ENCODE data around the gene KLK10.

The KLK10 gene

DNA sequence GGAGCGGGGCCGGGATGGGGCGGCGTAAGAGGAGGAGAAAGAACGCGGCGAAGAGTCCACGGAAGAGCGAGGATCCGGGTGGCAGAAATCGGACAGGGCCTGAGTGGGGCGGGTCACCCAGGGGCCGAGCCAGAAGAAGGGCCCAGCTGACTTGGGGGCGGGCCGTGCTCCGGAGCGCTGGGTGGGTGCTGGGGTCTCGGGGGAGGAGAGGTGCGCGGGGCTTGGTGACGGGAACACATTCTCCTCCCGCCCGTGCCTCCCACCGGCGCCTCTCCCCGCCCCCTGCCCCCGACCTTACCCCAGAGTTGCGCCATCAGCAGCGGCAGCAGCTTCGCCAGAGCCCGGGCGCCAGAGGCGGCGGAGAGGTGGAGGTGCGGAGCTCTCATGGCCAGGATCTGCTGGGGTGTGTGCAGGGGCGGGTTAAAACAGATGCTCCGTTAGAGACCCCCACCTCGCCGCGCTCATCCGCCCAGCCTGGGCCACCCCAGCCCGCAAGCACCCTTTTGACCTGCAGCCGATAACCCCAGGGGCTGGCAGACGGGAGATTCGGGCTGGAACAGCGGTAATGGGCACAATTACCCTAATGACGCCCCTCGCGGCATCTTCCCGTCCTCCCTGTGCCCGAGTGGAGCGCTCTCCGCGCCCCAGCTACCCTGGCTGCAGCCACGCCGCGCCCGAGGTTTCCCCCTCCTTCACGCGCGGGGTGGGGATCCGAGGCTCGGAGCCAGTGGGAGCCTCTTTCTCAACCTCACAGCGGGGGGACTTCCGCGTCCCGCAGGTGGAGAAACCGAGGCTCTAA, 565 bp downstream of the KLK10 start:
- H3K36me3 Mint-ChIP-seq (ENCODE audit: low read depth) = no peaks in the 10 kb centered on the region
- H3K4me1 Mint-ChIP-seq (ENCODE audit: low read depth) = peaks cover 15% of the 10 kb centered on the region
- H3K27me3 Mint-ChIP-seq = peaks cover 78% of the 10 kb centered on the region
- no peaks in the 10 kb centered on the region for H3K9me3 Mint-ChIP-seq
- peak overlapping the region; percentile 24 for H3K4me3 Mint-ChIP-seq
- H3K27ac Mint-ChIP-seq = no peak overlapping the region

GRCh38 chr19:51016798-51017683, 2.5 kb downstream of the KLK10 start:
- H3K36me3 Mint-ChIP-seq (ENCODE audit: low read depth) = no peaks in the 10 kb centered on the region
- H3K27ac Mint-ChIP-seq = no peak overlapping the region
- no peaks in the 10 kb centered on the region for H3K9me3 Mint-ChIP-seq
- peaks cover 15% of the 10 kb centered on the region for H3K4me1 Mint-ChIP-seq (ENCODE audit: low read depth)
- peaks cover 70% of the 10 kb centered on the region for H3K27me3 Mint-ChIP-seq
- peak overlapping the region; percentile 1 for H3K4me3 Mint-ChIP-seq

- no peak overlapping the region for H3K4me3 Mint-ChIP-seq
- H3K4me1 Mint-ChIP-seq (ENCODE audit: low read depth) = peaks cover 15% of the 10 kb centered on the region
- H3K27ac Mint-ChIP-seq = no peak overlapping the region
- no peaks in the 10 kb centered on the region for H3K9me3 Mint-ChIP-seq
- no peaks in the 10 kb centered on the region for H3K36me3 Mint-ChIP-seq (ENCODE audit: low read depth)
- H3K27me3 Mint-ChIP-seq = peaks cover 63% of the 10 kb centered on the region
Observed at GRCh38 chr19:51015691-51016267, 3.7 kb downstream of the KLK10 start.

DNA sequence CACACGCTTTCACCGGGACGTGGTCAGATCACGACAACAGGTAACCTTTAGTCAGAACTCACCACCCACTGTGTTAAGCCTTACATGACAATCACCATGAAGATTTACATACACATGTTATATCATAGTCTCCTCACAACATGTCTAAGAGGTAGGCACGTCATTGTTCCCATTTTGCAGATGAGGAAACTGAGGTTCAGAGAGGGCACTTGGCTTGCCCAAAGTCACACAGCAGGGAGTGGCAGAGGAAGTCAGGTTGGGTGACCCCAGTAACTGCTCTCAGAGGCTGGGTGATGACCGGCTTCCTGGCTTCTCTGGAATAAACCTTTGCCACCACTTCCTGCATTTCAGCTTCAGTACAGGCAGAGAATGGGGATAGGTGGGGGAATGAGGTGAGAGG, 5.3 kb downstream of the KLK10 start:
- no peak overlapping the region for H3K27ac Mint-ChIP-seq
- H3K36me3 Mint-ChIP-seq (ENCODE audit: low read depth) = no peaks in the 10 kb centered on the region
- H3K9me3 Mint-ChIP-seq = no peaks in the 10 kb centered on the region
- H3K4me1 Mint-ChIP-seq (ENCODE audit: low read depth) = peaks cover 15% of the 10 kb centered on the region
- H3K4me3 Mint-ChIP-seq = no peak overlapping the region
- H3K27me3 Mint-ChIP-seq = peaks cover 56% of the 10 kb centered on the region

DNA sequence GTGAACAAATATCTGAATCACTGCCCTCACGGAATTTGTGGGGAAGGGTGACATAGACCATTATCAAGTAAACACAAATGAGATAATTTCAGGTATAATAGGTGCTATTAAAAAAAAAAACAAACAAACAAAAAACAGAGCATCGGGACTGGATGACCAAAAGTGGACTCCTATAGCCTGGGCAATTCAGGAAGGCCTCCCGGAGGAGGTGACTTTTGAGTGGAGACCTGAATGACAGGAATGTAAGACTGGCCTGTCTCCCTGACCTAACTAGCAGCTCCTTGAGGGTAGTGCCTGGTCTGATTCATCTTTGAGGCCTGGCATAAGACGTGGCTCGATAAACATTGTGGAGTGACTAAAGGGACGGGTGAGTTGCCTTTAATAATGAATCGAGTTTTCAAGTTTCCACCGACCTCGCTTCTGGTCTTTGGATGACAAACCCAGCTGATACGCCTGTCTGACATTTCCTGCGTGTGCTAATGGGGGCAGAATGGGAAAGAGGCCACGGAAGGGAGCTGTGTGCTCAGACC, 6.8 kb downstream of the KLK10 start:
- Mint-ChIP-seq H3K27me3 (peaks cover 43% of the 10 kb centered on the region), H3K4me3 (no peak overlapping the region), H3K9me3 (no peaks in the 10 kb centered on the region), H3K27ac (no peak overlapping the region), H3K36me3 (ENCODE audit: low read depth) (no peaks in the 10 kb centered on the region), H3K4me1 (ENCODE audit: low read depth) (peaks cover 7% of the 10 kb centered on the region)

GRCh38 chr19:51010066-51010795, 9.3 kb downstream of the KLK10 start:
- Mint-ChIP-seq H3K9me3 (no peaks in the 10 kb centered on the region), H3K4me3 (no peak overlapping the region), H3K27ac (no peak overlapping the region), H3K4me1 (ENCODE audit: low read depth) (no peaks in the 10 kb centered on the region), H3K36me3 (ENCODE audit: low read depth) (no peaks in the 10 kb centered on the region), H3K27me3 (peaks cover 28% of the 10 kb centered on the region)

GRCh38 chr19:51009061-51009891, 10.2 kb downstream of the KLK10 start:
- no peak overlapping the region for H3K27ac Mint-ChIP-seq
- H3K4me1 Mint-ChIP-seq (ENCODE audit: low read depth) = no peaks in the 10 kb centered on the region
- H3K9me3 Mint-ChIP-seq = no peaks in the 10 kb centered on the region
- no peak overlapping the region for H3K4me3 Mint-ChIP-seq
- no peaks in the 10 kb centered on the region for H3K36me3 Mint-ChIP-seq (ENCODE audit: low read depth)
- H3K27me3 Mint-ChIP-seq = peaks cover 26% of the 10 kb centered on the region

GRCh38 chr19:51007488-51007887, 12.0 kb downstream of the KLK10 start:
- no peaks in the 10 kb centered on the region for H3K36me3 Mint-ChIP-seq (ENCODE audit: low read depth)
- H3K4me1 Mint-ChIP-seq (ENCODE audit: low read depth) = no peaks in the 10 kb centered on the region
- no peak overlapping the region for H3K4me3 Mint-ChIP-seq
- no peaks in the 10 kb centered on the region for H3K9me3 Mint-ChIP-seq
- no peak overlapping the region for H3K27ac Mint-ChIP-seq
- H3K27me3 Mint-ChIP-seq = peaks cover 23% of the 10 kb centered on the region

DNA sequence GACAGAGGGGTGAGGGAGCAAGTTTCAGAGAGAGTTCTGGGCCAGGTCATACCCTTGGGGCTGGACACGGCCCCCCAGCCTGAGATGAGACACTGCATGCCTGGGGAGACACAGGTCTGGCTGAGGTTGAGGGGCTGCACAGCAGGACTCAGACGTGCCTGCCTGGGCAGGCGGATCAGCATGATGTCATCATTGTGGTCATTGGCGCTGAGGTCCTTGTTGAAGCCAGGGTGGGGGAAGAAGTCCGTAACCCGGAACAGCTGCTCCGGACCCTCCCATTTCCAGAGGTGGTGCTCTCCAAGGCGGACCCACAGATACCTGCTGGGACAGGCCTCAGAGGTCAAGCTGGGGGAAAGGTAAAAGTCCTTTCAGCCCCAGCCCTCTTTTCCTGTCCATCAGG, 13.1 kb downstream of the KLK10 start:
- Mint-ChIP-seq H3K27me3 (peaks cover 29% of the 10 kb centered on the region), H3K27ac (no peak overlapping the region), H3K36me3 (ENCODE audit: low read depth) (no peaks in the 10 kb centered on the region)

DNA sequence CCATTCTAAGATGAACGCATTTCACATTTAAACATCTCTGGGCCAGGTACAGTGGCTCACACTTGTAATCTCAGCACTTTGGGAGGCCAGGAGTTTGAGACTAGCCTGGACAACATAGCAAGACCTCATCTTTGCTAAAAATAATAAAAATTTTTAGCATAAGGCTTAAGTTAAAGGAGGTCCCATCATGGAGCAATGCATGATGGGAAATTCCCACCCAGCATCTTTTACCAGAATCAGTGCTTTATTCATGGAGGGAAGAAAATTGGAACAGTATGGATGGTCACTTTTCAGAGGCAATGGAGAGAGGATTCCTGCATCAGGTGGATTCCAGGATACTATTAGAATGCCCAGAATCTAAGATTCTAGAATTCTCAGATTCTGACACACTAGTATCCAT, 14.3 kb downstream of the KLK10 start:
- H3K27ac Mint-ChIP-seq = no peak overlapping the region
- H3K4me1 Mint-ChIP-seq (ENCODE audit: low read depth) = no peaks in the 10 kb centered on the region
- H3K9me3 Mint-ChIP-seq = no peaks in the 10 kb centered on the region
- no peak overlapping the region for H3K4me3 Mint-ChIP-seq
- H3K27me3 Mint-ChIP-seq = peaks cover 36% of the 10 kb centered on the region
- H3K36me3 Mint-ChIP-seq (ENCODE audit: low read depth) = no peaks in the 10 kb centered on the region

More for the DNA sequence above, 13.1 kb downstream of the KLK10 start:
- Mint-ChIP-seq H3K4me1 (ENCODE audit: low read depth) (no peaks in the 10 kb centered on the region), H3K4me3 (no peak overlapping the region), H3K9me3 (no peaks in the 10 kb centered on the region)

GRCh38 chr19:51003316-51003715, 16.2 kb downstream of the KLK10 start:
- Mint-ChIP-seq H3K9me3 (no peaks in the 10 kb centered on the region), H3K27ac (no peak overlapping the region), H3K27me3 (peaks cover 35% of the 10 kb centered on the region), H3K4me1 (ENCODE audit: low read depth) (no peaks in the 10 kb centered on the region), H3K36me3 (ENCODE audit: low read depth) (no peaks in the 10 kb centered on the region), H3K4me3 (no peak overlapping the region)

GRCh38 chr19:51002542-51003311, 16.8 kb downstream of the KLK10 start:
- H3K27ac Mint-ChIP-seq = no peak overlapping the region
- peaks cover 41% of the 10 kb centered on the region for H3K27me3 Mint-ChIP-seq
- H3K9me3 Mint-ChIP-seq = no peaks in the 10 kb centered on the region
- H3K4me1 Mint-ChIP-seq (ENCODE audit: low read depth) = no peaks in the 10 kb centered on the region
- H3K4me3 Mint-ChIP-seq = no peak overlapping the region
- H3K36me3 Mint-ChIP-seq (ENCODE audit: low read depth) = no peaks in the 10 kb centered on the region

DNA sequence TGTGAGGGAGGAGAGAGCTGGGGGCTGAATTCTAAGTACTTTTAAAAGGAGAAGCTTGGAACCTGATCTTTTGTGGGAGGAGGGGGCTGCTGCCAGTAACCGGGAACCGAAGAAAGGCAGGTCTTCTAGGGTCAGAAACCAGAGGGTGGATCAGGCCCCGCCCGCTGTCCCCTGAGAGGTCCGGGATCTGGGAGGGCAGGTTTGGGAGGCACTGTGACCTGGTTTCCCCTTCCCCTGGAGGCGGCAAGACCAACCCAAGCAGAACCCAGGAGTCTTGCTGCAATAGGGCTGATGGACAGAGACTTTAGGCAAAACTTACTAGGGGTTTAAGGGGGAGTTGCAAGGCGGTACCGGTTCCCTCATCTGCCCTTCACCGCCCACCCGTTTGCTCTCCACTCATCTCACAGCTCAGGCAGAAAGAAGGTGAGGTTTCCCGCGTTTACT, 17.4 kb downstream of the KLK10 start:
- Mint-ChIP-seq H3K9me3 (no peaks in the 10 kb centered on the region), H3K4me3 (no peak overlapping the region), H3K36me3 (ENCODE audit: low read depth) (no peaks in the 10 kb centered on the region), H3K4me1 (ENCODE audit: low read depth) (no peaks in the 10 kb centered on the region), H3K27ac (no peak overlapping the region), H3K27me3 (peaks cover 47% of the 10 kb centered on the region)
